Activated CD8-positive, alpha-beta memory T cell treated with anti-CD3 and anti-CD28 coated beads, Interleukin-2, amount 50 U/mL, for 48 hours (primary cell): Measurements from ENCODE around the gene GNAT1.

Experiments
- DNase-seq: peaks from one replicate; pipeline ENCODE4 v3.0.0-alpha.2; 2020

GNAT1 gene

GRCh38 chr3:50163572-50164455, 27.6 kb upstream of the GNAT1 start:
- no peak for DNase-seq

- no peak for DNase-seq
These were observed 26.9 kb upstream of the GNAT1 start for GRCh38 chr3:50164481-50164880.

- DNase-seq: no peak
These were observed 26.2 kb upstream of the GNAT1 start for GRCh38 chr3:50164984-50165909.

- DNase-seq: no peak
These were observed 25.4 kb upstream of the GNAT1 start for GRCh38 chr3:50165910-50166538.

GRCh38 chr3:50166620-50167019, 24.8 kb upstream of the GNAT1 start:
- DNase-seq: no peak

- no peak for DNase-seq
These were observed 24.2 kb upstream of the GNAT1 start for GRCh38 chr3:50167069-50167840.

GRCh38 chr3:50167841-50168209, 23.6 kb upstream of the GNAT1 start:
- DNase-seq: no peak

- no peak for DNase-seq
These were observed 23.0 kb upstream of the GNAT1 start for GRCh38 chr3:50168388-50168787.

- no peak for DNase-seq
These were observed 22.6 kb upstream of the GNAT1 start for GRCh38 chr3:50168791-50169190.

GRCh38 chr3:50169232-50169832, 22.1 kb upstream of the GNAT1 start:
- no peak for DNase-seq

- no peak for DNase-seq
These were observed 21.6 kb upstream of the GNAT1 start for GRCh38 chr3:50169858-50170257.

GRCh38 chr3:50170689-50171088, 20.7 kb upstream of the GNAT1 start:
- no peak for DNase-seq

GRCh38 chr3:50171540-50172301, 19.7 kb upstream of the GNAT1 start:
- DNase-seq: no peak

GRCh38 chr3:50172626-50173220, 18.7 kb upstream of the GNAT1 start:
- DNase-seq: no peak

- no peak for DNase-seq
These were observed 17.5 kb upstream of the GNAT1 start for GRCh38 chr3:50173685-50174516.

GRCh38 chr3:50174517-50174895, 16.9 kb upstream of the GNAT1 start:
- DNase-seq: no peak

- no peak for DNase-seq
These were observed 16.4 kb upstream of the GNAT1 start for GRCh38 chr3:50174947-50175524.

- DNase-seq: no peak
These were observed 14.1 kb upstream of the GNAT1 start for GRCh38 chr3:50177346-50177745.

GRCh38 chr3:50179710-50180109, 11.7 kb upstream of the GNAT1 start:
- DNase-seq: no peak

GRCh38 chr3:50181985-50182384, 9.4 kb upstream of the GNAT1 start:
- no peak for DNase-seq
